ENCODE measurements around the gene TFCP2. TPM values are rescaled to one million over a fixed set of nuclear protein-coding genes. Genes with fewer than 3 reads are reported as not detected.

TFCP2 gene
- total and polyA plus RNA-seq, 7 donors, result 7.8 to 24.6 (median 16.4) TPM

DNA sequence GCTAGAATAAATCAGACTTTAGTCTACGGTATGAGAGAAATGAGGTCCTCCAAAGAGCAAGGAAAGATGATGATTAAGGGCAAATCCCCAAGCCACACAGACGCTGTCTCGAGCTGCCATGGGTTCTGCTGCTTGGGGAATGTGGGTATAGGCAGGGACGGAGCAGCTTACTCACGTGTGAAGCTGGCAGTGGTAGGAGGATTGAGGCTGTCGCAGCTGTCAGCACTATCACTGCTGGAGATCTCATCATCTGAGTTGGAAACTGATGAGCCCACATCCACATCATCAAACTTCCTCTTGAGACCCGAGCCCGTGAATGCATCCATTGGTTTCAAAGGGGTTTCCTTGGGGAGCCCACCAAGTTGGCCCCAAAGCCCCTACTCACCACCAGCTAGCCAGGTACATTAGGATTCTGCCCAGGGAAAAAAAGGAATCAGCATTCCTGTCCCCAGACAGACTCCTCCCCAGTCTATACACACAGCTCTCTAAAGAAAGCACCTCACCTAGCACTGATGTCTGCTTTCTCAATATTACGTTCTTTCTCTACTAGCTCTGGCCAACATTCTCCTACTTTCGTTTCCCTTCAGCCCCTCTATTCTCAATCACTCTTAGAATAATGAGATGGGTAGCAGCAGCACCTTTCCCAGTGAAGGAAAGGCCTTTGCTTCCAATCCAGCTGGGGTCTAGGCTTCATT, 96.6 kb downstream of the TFCP2 start:
- ATAC-seq, result peak; percentile 34 to 66 (median 59)
- peaks cover 20% of the 10 kb centered on the region for H3K4me1 ChIP-seq
- DNase-seq, result no peak
- 67 to 75% (median 67%) methylated on average over 10 of the region's 10 CpGs for WGBS, 3 donors
- TF ChIP-seq, protein P1, sequence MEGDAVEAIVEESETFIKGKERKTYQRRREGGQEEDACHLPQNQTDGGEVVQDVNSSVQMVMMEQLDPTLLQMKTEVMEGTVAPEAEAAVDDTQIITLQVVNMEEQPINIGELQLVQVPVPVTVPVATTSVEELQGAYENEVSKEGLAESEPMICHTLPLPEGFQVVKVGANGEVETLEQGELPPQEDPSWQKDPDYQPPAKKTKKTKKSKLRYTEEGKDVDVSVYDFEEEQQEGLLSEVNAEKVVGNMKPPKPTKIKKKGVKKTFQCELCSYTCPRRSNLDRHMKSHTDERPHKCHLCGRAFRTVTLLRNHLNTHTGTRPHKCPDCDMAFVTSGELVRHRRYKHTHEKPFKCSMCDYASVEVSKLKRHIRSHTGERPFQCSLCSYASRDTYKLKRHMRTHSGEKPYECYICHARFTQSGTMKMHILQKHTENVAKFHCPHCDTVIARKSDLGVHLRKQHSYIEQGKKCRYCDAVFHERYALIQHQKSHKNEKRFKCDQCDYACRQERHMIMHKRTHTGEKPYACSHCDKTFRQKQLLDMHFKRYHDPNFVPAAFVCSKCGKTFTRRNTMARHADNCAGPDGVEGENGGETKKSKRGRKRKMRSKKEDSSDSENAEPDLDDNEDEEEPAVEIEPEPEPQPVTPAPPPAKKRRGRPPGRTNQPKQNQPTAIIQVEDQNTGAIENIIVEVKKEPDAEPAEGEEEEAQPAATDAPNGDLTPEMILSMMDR (IDR thresholded peaks at IDR 0.05), result no peak
- intact Hi-C loops (cut with DNase I), result no loop called here
- H3K27me3 ChIP-seq (ENCODE audit: insufficient read depth in 3 of 3, low read length in 2 of 3), result no peaks in the 10 kb centered on the region
- no peaks in the 10 kb centered on the region for H3K9me3 ChIP-seq
- H3K27ac ChIP-seq, result no peak overlapping the region
- no peak overlapping the region for H3K4me3 ChIP-seq
- H3K36me3 ChIP-seq (ENCODE audit: insufficient read depth in 1 of 2, low read depth in 1 of 2), result peaks cover 2 to 27% of the 10 kb centered on the region in 2 donors

DNA sequence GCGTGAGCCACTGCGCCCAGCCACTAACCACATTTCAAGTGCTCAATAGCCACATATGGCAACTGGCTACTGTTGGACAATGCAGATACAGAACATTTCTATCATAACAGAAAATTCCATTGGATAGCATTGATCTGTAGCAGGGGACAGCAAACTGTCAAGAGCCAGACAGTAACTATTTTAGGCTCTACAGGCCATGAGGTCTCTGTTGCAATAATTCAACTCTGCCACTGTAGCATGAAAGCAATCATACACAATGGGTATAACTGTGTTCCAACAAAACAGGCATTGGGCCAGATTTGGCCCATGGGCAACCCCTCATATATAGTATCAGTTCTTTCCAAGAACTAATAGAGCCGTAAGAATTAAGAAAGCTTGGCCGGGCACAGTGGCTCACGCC, 97.5 kb downstream of the TFCP2 start:
- 85 to 96% (median 86%) methylated on average over 5 of the region's 5 CpGs for WGBS, 3 donors
- H3K27me3 ChIP-seq (ENCODE audit: insufficient read depth in 3 of 3, low read length in 2 of 3), result no peaks in the 10 kb centered on the region
- H3K9me3 ChIP-seq, result no peaks in the 10 kb centered on the region
- intact Hi-C loops (cut with DNase I), result no loop called here
- ATAC-seq (peak; percentile 52 to 66 (median 57)), DNase-seq (no peak)
- H3K4me3 ChIP-seq, result no peak overlapping the region
- TF ChIP-seq, protein P1 (IDR thresholded peaks at IDR 0.05), result no peak
- H3K4me1 ChIP-seq, result peaks cover 20% of the 10 kb centered on the region
- H3K36me3 ChIP-seq (ENCODE audit: insufficient read depth in 1 of 2, low read depth in 1 of 2), result peaks cover 4 to 37% of the 10 kb centered on the region in 2 donors
- H3K27ac ChIP-seq, result no peak overlapping the region

DNA sequence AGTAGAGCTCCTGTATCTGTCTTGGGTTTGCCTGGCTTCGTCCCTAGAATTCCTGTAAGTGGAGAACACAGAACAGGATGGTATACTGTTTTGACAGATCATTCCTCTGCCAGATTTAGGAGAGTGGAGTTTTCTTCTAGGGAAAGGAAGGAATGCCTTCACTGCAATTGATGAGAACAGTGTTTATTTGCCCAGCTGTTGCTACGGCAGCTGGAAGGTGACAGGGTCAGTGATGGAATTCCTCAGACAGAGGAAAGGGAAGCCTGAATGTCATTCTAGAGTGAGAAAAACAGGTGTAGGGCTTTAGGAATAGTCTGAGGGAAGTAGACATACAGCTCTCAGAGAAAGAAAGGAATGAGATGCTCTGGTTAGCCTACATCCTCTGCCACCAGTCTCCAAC, 101.3 kb downstream of the TFCP2 start:
- H3K4me1 ChIP-seq, result peaks cover 13% of the 10 kb centered on the region
- H3K9me3 ChIP-seq, result no peaks in the 10 kb centered on the region
- intact Hi-C loops (cut with DNase I), result no loop called here
- H3K27ac ChIP-seq, result no peak overlapping the region
- ATAC-seq (no peak), DNase-seq (no peak)
- TF ChIP-seq, protein P1 (IDR thresholded peaks at IDR 0.05), result no peak
- no peaks in the 10 kb centered on the region for H3K27me3 ChIP-seq (ENCODE audit: insufficient read depth in 3 of 3, low read length in 2 of 3)
- 47 to 85% (median 64%) methylated on average over 2 of the region's 2 CpGs for WGBS, 3 donors
- H3K4me3 ChIP-seq, result no peak overlapping the region
- peaks cover 8 to 73% of the 10 kb centered on the region in 2 donors for H3K36me3 ChIP-seq (ENCODE audit: insufficient read depth in 1 of 2, low read depth in 1 of 2)

DNA sequence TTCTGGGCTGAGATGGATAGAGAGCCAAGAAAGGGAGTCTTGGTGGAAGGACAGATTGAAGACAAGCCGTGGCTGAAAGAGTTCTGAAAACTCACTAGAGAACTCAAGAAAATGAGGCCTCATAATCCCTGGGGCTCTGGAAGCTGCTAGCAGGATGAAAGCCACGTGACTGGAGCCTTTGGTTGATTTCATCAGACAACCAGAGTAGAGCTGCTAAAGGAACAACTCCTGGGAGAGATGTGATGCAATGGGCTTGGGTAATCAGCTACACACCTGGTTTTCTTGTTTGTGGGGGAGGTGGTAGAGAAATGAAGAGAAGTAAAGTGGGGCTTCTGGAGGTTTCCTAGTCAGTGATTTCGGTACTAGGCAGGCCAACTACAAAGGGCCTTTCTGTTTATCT, 102.9 kb downstream of the TFCP2 start:
- peaks cover 8 to 89% of the 10 kb centered on the region in 2 donors for H3K36me3 ChIP-seq (ENCODE audit: insufficient read depth in 1 of 2, low read depth in 1 of 2)
- H3K9me3 ChIP-seq, result no peaks in the 10 kb centered on the region
- H3K4me1 ChIP-seq, result no peaks in the 10 kb centered on the region
- ATAC-seq (peak; percentile 26 to 63 (median 40)), DNase-seq (peak in 1 of 2 donors; percentile 50)
- TF ChIP-seq, protein P1 (IDR thresholded peaks at IDR 0.05), result no peak
- intact Hi-C loops (cut with DNase I), result no loop called here
- no peaks in the 10 kb centered on the region for H3K27me3 ChIP-seq (ENCODE audit: insufficient read depth in 3 of 3, low read length in 2 of 3)
- peak overlapping the region; percentile 36 for H3K27ac ChIP-seq
- H3K4me3 ChIP-seq, result no peak overlapping the region
- 81 to 85% (median 82%) methylated on average over 3 of the region's 3 CpGs for WGBS, 3 donors

DNA sequence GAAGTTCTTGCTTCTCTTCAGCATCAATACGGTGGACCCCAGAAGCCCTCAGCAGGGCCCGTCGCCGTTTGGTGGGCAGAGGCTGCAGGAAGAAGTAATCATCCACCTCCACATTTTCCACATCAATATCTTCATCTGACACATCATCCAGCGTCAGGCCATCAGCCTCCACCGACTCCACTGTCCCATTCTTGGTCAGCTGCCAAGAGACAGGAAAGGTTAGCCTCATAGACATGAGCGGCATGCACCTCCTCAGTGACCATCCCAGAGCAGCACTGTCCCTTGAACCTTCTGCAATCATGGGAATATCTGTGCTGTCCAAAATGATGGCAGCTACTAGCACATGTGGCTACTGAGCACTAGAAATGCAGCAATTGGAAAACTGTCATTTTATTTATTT, 105.2 kb downstream of the TFCP2 start:
- intact Hi-C loops (cut with DNase I), result no loop called here
- WGBS, 3 donors, result 68 to 88% (median 69%) methylated on average over 7 of the region's 7 CpGs

More for the DNA sequence above, 105.2 kb downstream of the TFCP2 start:
- no peaks in the 10 kb centered on the region for H3K9me3 ChIP-seq
- no peaks in the 10 kb centered on the region for H3K4me1 ChIP-seq
- no peak overlapping the region for H3K27ac ChIP-seq
- DNase-seq, result no peak
- no peaks in the 10 kb centered on the region for H3K27me3 ChIP-seq (ENCODE audit: insufficient read depth in 3 of 3, low read length in 2 of 3)
- H3K36me3 ChIP-seq (ENCODE audit: insufficient read depth in 1 of 2, low read depth in 1 of 2), result peaks cover 15 to 97% of the 10 kb centered on the region in 2 donors
- no peak overlapping the region for H3K4me3 ChIP-seq
- TF ChIP-seq, protein P1 (IDR thresholded peaks at IDR 0.05), result no peak
- no peak for ATAC-seq

Data from psoas muscle (tissue), 8 donors.